ENCODE results near the gene TENM4.

The TENM4 gene

DNA sequence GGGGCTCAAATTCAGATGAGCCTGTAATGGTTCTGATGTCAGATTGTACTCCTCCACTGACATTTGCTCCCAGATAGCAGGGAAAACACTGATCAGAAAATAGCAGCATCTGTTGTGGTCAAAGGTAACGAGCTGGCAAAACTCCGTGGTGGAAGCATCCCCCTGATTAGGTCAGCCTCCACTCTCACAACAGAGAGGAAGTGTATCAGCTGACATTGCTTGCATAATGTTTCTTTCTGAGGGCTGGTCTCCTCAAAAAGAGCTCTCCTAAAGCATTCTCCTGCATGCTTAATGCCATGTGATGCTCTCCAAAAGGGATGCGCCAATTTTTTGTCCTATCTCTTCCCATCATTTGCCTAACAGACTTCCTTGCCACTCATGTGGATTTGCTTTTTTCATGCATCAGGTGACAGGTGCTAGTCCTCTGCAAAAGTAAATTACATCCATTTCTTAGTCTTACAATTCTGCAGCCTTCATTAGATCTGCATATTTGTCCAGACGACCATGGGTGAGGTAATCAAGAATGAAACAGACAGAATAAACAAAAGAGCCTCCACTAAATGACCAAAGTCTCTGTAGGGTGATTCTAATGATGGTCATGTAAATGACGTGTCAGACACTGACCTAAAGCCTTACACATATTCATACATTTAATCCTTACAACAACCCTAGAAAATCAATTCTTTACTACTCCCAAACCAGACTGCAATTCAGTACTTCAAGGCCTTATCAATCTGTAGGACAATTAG is 6.4 kb upstream of the TENM4 start:
- no peak for DNase-seq

DNA sequence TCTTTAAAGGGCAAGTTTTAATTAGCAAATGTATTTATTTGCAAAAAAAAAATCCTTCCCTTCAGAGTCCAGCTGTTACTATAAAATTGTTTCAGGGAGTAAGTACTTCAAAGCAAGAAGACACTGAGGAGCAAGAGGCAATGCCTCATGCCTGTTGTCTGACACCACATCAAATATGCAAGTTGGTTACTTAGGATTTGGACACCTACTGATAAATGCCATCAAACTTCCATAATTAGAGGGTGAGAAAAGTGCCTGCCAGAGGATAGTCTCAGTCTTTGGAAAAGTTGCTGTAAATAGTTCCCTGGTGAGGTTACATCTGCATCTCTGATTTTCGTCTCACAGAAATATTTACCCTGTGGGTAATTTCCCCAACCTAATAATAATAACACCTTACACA is 4.1 kb upstream of the TENM4 start:
- no peak for DNase-seq

DNA sequence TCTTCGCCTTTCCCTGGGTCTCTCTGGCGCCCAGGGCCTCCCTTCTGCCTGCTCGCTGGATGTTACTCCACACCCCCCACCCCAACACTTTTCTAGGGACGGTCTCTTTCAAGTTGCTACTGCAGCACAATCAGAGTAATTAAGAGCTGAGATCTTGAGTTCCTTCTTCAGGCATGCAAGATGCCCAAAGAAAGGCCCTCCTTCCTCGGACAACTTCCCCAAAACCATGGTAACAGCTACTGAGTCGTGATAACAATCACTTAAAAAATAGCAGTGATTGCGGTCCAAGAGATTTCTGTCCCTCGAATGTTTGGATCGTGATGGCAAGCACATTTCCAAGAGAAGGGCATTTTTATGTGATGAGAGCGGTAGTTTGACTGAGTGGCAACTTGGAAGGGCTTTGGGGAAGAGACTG is 638 bp upstream of the TENM4 start:
- no peak for DNase-seq

DNA sequence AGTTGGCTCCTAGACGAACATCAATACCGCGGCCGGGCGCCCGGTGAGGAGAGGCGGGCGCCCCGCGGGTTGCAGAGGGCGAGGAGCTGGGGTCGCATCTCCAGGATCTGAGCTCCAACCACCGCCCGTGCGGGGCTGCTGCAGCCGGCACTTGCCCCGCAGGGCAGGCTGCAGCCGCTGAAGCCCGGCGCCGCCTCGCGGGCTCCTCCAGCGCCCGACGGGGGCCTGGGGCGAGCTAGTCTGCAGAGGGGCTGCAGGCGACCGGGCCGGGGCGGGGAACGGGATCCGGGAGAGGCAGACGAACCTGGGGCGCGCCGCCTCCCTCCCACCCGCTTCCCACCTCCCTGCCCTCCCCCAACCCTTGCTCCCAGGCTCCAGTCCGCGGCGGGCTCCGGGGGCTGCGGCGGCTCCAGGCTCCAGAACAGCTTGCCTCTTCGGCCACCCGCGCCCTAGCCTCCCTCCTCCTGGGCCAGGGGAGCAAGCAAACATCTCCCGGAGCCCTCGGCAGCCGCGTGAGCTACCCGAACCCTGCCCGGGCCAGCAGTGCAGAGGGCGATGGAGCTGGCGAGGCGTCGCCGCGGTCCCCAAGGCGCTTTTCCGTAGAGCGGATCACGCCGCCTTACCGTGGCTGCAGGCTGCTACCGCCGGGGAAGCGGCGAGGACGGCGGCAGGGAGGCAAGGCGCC is 802 bp downstream of the TENM4 start:
- no peak for DNase-seq

DNA sequence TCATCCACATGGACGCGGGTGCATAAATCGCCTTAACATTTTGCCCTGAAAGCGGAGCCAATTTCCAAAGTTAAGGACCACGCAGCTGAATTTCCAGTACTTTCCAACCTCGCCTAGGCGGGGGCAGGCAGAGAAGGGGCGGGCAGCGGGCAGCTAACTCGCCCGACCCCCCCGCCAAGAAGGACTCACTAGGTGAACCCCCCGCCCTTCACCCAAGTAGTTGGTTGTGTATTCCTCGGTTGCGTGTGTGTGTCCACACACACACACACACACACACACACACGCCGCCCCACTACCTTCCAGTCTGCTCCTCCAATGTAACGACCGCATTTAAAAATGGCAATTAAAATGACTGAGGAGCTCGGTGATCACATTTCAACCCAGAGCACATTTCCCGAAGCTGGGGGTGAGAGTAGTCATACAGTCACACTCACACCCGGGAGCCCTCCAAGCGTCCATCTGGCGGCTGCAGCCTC is 1.4 kb downstream of the TENM4 start:
- DNase-seq: no peak

DNA sequence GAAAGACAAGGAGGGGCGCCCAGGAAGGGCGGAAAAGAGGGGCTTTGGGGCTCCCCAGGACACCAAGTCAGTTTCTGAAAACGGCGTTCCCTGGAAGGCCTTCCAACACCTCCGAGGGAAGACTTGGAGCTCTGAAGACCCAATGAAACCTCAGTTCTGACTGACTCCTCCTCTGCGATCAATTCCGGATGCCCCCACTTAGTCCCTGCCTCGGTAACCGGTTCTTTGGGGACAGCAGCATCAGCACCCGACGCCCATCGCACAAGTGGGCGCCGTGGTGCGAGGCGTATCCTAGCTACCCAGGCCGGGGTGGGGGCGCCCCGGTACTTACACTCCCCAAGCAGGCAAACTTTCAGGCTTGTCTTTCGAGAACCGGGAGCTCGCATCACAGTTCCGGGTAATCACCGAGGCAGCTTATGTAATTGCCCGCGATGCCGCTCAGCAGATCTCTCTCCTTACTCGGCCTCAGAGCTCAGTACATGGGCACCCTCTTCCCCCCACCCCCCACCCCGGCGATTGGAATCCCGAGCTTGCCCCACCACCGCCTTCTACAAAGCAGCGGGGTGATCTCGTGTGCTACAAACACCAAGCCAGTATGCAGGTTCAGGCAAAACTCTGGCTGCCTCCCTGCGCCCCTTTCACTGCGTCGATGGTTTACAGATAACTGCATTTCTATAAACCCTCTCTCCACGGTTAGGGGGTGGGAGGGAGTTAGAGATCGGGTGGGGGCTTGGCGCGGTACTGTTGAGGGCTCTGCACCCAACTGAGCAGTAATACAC is 2.0 kb downstream of the TENM4 start:
- no peak for DNase-seq

DNA sequence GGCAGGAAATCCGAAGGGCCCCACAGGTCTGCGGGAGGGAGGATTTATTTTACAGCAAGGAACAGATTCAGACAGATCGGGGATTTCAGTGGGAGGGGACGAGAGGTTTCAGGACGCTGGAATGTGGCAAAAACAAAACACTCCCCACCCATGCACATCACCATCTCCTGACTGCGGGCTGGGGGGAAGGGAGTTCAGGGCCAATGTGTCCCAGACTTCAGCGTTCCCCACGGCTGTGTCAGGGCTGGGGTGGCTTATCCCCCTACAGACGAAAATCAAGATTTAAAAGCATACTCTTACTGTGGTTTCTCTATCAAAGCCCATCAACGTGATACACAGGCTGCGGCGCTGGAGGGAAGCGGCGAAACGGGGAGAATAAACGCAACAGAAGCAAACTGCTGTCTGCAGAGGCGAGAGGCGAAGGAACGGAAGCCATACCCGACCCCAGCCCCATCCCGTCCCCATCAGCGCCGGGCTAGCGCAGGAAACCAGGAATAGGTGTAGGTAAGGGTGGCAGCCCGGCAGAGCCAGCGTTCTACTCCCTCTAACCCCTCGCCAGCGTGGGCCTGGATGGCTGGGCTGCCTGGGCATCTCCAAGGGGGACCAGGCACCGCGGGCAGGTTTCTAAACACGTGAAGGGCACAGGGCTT is 2.7 kb downstream of the TENM4 start:
- no peak for DNase-seq

DNA sequence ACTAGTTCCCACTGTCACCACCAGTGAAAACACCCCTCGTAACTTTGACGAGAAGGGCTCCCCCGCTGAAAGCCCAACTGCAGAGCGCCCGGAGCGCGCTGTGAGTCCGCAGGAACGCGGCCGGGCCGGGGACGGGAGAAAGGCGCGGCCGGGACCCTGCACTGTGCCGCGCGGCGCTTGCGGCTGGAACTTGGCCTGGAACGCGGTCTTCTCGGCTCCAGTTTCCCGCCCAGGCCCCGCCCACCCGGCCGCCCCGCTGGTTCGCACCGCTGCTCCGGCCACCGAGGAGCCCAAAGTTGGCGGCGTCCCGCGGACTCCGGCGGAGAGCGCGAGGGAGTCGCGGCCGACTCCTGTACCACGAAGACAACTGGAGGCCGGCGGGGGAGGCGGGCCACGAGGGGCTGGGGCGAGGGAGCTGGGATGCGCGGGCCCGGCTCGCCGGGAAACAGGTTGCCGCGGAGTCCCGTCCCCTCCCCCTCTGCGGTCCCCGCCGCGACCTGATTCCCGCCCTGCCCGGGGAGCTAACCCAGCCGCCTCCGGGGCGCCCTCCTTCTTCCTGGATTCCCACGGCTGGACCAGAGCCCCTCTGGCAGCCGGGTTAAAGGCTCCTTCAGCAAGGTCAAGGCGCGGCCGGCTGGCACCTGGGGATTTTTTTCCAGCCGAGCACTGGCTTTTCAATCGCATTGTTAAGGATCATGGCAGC is 3.4 kb downstream of the TENM4 start:
- no peak for DNase-seq

DNA sequence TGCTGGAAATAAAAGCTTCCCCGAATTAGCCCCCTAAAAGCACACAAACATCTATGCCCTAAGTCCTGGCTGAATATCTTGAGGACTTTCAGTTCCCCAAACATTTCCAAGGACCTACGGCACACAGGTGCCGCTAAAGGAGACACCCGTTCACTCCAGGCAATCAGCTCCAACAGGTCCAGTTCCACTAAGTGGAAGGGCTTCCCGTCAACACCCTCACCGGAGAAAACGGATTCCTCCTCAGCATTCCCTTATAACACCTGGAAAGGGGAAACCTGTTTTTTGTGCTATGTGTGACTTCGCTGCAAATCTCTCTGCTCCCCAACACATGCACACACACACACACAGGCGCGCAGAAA is 3.9 kb downstream of the TENM4 start:
- DNase-seq: no peak

DNA sequence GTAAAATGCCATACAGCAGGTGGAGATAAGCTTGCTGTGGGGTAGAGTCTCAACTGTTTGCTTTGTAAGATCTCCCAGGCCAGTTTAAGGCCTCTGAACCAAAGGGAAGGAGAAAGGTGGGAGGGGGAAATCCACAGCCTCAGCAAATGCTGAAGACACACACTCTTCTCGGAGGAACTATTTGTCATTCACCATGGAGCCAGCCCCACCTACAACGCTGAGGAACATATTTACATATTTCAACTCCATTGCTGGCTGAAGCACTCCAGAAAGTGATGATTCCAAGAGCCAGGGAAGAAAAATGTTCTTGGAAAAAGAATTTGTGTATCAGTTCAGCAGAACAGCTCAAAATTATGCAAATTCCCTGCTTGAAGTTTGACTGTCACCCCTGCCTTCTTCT is 6.5 kb downstream of the TENM4 start:
- no peak for DNase-seq

DNA sequence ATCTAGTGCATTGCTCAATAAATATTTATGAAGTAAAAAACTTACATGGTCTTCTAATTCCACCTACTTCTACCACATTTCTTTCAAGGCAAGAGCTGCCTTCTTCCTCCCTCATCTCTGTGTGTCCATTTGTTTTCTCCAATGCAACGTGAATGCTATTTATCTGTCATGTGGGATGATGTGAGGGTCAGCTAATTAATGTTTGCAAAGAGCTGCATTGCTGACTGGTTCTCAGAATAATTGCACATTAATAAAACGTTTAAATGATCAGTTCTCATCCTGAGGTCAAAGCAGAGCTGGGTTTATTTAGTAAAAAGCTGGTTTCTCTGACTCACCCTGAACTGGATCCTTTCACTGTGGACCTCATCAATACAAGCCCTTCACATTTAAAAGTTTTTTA is 8.7 kb downstream of the TENM4 start:
- DNase-seq: no peak

DNA sequence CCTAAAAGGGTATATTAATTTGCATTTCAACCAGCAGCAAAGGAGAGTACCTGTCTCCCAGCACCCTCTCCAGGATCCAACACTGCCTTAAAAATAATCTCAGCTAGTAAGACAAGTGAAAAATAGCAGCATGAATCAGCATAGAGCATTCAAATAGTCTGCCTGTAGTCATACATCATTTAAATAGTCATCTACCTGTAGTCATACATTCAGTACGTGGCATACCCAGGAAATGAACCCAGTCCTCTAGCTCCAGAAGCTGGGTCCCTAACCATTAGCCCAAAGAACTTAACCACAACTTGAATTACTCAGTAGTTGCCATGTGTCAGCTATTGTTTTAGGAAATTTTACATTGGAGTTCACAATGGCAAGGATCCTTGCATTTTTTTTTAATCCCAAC is 9.3 kb downstream of the TENM4 start:
- DNase-seq: no peak

DNA sequence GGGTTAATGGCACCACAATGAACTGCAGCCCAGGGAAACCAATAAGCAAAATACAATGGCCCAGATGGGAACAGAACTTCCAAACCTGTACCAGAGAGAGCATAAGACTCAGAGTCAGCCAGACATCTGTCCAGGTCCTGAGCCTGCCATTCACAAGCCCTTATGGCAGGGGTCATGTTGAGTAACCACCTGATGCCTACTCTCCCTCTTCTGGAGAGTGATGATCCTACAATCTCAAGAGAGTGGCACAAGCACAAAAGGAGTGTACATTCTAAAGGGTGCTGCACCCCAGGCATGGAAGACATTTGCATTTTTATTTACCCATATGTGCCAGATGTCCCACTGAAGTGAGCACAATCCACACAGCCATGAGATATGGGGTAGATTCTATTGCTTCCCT is 10.6 kb downstream of the TENM4 start:
- no peak for DNase-seq

DNA sequence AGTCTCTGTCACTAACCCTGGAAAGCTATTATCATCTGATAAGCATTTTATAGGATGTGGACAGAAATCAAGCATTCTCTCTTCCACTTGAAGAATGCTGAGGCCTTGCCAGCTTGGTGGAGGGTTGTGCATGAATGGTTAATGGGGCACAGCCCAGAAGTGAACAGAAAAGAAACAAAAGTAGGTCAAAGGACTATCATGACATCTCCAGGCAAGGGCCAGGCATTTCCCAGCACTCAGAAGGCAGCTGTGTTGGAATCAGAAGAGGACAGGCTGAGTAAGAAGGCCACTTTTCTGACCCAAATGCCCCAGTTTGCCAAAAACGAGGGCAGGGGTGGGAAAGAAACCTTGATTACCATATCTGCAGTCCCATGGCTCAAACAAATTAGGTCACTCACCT is 12.4 kb downstream of the TENM4 start:
- DNase-seq: no peak

DNA sequence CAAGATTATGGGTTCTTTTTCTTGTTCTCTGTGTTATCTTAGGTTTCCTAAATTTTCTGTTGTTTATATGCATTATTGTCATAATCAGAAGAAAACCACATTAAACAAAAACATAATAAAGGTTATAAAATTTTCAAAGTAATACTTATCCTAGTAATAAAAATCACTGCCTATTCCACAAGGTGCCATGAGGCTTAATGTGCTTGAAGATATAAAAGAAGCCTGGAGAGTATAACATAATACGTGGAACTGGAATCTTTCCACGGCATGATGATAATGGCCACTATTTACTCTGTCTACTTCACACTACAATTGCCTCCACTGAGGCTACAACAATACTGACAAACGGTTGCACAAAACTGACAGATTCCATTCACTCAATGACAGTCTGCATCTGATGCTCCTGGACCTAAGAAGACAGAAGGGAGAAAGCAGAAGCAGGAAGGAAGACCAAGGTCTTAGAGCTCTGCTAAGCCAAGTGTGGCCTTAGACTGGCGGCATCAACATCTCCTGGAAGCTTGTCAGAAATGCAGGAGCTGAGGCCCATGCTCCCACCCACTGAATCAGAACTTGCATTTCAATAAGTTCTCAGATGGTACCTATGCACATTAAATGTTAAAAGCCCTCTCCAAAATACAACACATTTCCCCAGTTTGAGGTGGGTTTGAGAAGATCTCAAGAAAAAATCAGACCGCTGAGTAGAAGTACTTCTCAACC is 13.1 kb downstream of the TENM4 start:
- DNase-seq: no peak

DNA sequence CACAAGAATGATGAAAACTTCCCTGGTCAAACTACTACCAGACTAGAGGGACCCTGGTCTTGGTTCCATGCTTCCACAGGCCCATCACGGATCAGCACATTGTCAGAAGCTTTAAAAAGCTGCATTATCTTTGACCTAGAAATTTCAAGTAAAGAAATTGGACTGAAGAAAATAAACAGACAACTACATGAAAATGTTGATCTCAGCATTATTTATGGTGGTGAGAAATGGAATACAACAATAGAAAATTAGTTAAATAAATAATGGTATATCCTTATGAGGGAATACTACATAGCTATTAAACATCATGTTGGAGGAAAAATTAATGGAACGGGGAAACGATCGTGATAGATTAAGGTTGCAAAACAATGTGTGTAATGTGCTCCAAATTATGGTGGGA is 13.7 kb downstream of the TENM4 start:
- no peak for DNase-seq

DNA sequence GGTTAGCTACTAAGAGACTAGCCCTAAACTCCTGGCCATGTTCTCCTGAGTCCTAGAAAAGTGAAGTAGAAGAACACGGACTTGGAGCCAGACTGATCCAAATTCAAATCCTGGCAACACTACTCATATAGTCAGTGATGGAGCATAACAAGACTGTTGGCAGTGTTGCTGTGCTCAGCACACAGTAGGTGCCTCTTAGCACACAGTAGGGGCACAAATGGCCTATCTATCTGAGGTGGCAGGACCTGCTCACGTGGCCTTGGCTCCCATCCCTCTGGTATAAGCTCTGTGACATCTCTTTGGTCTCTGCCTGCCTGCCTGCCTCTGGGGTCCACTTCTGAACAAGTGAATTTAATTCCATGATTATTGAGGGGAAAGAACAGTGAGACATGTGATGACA is 15.4 kb downstream of the TENM4 start:
- DNase-seq: no peak

DNA sequence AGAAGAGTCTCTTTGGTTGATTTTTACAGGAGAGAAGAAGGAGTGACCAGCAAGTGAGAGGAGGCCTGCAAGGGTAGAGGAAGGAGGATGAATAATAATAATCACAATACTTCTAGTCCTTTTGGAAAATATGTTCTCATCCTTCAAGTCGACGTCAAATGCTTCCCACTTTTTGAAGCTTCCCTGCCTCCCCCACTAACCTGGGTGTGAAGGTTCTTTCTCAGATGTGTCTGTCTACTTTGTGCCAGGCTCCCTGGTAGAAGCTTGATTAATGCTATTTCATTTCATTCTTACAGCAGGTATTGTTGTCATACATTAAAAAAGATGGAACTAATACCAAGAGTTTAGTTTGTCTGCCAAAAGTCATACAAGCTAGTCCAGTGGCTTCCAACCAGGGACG is 17.1 kb downstream of the TENM4 start:
- DNase-seq: no peak

DNA sequence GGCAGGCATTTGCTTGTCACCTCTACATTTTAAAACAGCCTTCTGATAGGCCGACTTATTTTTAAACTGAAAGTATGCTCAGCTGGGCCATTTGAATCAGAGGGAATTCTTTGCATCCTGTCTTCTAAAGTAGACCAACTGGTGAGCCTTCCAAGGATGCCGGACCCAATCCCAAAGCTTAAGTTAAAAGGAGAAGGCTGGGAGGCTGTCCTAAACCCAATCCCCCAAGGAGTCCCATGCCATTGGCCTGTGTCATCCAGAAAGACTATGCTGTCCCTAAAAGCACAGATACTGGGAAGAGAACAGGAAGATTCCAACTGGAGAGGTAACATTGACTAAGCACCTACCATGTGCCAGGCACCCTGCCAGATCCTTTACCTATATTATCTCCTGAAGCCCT is 18.0 kb downstream of the TENM4 start:
- DNase-seq: no peak

DNA sequence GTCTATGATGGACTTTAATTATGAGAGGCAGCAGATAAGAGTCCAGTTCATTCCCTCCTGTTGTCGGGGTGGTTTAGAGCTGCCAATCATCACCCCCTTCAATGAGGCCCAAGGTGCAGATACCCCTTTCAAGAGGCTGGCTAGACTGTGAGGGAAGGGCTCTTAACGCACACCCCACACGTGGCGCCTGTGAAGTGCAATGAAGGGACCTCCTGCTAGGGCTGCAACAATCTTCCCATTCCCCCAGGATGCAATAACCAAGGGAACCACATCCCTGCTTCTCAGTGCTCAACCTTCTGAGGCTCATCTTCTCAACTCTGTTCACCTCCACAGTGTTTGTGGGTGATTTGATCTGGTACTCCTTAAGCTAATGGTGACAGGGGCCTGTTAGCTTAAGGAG is 19.0 kb downstream of the TENM4 start:
- DNase-seq: no peak

DNA sequence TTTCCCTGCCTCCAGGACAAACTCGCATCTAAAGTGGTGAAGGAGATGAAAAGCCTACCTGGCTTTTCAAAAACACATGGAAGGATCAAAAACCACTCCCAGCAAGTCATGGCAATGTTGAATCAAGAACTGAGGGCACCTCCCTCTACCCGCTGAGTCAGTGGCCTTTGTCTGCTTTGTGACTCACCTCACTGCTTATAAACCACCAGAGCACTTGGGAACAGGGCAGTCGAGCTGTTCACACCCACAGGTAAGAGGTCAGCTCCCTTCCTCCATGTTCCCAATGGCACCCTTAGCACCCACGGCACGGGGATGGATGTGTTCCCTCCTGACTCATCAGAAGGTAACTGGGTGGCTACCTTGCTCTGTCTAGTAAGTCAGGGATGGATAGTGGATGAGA is 21.7 kb downstream of the TENM4 start:
- DNase-seq: no peak

DNA sequence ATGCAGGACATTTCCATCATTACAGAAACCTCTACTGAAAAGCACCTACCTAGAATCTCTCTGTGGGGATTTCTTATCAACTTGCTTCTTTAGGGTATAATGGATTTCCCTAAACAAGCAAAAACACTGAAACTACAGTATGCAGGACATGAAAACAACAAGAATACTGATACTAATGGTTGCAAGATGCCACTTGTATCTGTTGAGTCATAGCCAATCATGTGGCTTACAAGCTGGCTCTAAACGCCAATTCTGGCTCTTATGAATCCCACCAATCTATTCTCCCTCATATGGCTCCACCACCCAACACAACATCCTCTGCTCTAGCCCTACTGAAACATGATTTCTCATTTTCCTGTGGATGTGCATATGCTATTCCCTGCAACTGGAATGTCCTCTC is 22.6 kb downstream of the TENM4 start:
- DNase-seq: no peak
